GM18511 (cell line): Measurements from ENCODE around the gene VGF.
A peak's percentile ranks its signal among the peaks of the same experiment; 100 is the strongest.
"Not testable (repeated sequence)": the region's sequence is repeated elsewhere in the genome, so short reads cannot be mapped to it uniquely, and the experiment has no call there.

Experiments used
- ATAC-seq: cut with Tn5 transposase; IDR thresholded peaks from one replicate; pipeline ENCODE4 v1.9.1; 2021; ENCODE audit warnings: mild to moderate bottlenecking, moderate library complexity; ENCODE audit not compliant: unreplicated experiment

The VGF gene

DNA sequence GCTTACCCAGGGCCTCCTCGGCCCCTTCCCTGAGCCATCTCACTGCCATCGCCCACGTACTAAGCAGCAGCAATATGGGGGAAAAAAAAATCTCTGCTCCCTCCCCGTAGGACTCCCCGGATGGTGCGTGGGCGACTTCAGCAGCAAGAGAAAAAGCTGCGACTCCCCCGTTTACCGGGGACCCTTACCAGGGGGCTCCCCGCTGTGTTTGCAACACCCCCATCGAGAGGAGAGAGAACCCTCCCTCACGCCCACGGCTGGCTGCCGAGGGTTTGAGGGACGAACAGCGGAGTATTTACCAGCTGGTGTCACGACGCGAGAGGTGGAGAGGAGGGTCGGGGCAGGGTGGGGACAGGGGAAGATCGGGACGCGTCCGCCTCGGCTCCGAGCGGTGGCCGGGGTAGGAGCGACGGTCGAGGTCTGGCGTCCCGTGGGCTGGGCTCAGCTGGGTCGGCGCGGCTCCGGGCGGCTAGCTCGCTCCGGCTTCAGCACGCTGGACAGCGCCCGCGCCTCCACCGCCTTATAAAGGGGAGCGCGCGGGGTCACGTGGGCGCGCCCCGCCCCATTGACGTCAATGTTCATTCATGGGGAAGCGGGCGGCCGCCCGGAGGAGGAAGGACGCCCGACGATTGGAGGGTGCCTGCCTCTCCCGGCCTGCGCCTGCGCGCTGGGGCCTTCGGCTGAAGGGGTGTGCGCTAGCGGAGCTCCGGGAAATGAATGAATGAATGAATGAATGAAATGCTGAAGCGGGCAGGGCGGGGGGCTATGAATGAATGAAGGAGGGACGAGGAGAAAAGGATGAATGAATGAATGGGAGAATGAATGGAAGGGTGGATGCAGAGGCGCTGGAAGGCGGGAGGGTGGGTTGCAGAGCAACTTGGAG, at the start of gene VGF:
TSS of gene VGF (minus strand) at position 495 of the 883 bp plus-strand sequence. CDS start 726 bp downstream, outside the sequence.
- ATAC-seq: peak; percentile 62

DNA sequence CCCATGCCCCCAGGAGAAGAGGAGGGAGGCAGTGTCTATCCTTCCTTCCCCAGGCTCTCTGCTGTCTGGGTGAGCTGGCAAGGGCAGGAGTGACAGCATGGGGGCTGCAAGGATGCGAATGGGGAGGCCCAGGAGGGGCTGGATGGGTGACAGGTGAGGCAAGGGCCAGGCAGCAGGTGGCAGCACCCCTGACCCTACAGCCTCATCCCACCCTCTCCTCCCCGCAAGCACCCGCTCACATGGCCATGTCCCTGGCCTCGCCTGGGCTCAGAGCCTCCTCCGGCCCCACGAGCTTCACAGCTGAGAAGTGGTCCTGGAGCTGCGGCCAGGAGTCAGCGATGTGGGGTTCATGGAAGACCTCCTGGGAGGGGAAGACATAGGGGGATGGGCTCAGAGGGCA, 46.6 kb upstream of the VGF start:
- no peak for ATAC-seq

GRCh38 chr7:101211501-101211900, 46.1 kb upstream of the VGF start:
- no peak for ATAC-seq

- no peak for ATAC-seq
Measured at GRCh38 chr7:101210143-101210542, 44.8 kb upstream of the VGF start.

- ATAC-seq: no peak
Measured at GRCh38 chr7:101208794-101209193, 43.4 kb upstream of the VGF start.

DNA sequence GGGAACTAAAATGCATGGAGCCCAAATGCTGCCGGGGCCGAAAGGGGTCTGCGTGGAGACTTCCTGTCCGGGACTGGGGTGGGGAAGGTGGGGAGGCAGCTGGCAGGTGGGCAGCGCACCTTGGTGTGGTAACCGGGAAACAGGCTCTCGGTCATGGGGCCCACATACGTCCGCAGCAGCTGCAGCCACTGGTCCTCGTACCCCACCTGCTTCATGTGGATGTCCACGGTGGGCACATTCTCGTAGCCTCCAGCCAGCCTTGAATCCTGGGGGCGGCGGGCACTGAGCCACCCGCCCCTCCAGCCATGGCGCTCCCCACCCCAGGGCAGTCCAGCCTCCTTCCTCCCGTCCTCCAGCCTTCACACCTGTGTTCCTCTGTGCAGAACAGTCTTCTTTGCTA, 42.1 kb upstream of the VGF start:
- no peak for ATAC-seq

DNA sequence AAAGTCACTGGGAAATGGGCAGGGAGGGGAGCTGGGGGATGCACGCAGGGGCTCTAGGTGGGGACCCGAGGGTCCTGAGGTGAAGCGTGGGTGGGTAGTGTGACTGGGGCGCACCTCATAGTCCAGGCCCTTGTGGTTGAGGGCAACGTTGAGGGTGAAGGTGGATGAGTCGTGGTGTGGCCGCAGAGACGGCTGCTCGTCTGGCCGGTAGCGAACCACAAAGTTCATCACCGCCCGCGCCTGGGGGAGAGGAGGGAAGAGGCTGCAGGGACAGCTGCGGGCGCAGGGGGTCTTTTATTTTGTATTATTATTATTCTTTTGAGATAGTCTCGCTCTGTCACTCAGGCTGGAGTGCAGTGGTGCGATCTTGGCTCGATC, 41.3 kb upstream of the VGF start:
- ATAC-seq: no peak

- ATAC-seq: no peak
Measured at GRCh38 chr7:101205901-101206664, 40.7 kb upstream of the VGF start.

GRCh38 chr7:101203740-101204738, 38.7 kb upstream of the VGF start:
- ATAC-seq: not testable (repeated sequence)

DNA sequence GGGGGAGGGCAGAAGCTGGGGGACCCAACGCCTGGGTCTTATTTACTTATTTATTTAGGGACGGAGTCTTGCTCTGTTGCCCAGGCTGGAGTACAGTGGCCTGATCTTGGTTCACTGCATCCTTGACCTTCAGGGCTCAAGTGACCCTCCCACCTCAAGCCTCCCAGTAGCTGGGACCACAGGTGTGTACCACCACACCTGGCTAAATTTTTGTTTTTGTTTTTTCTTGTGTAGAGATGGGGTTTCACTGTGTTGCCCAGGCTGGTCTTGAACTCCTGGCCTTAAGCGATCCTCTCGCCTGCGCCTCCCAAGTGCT, 37.2 kb upstream of the VGF start:
- ATAC-seq: no peak

GRCh38 chr7:101201695-101202602, 36.6 kb upstream of the VGF start:
- no peak for ATAC-seq

DNA sequence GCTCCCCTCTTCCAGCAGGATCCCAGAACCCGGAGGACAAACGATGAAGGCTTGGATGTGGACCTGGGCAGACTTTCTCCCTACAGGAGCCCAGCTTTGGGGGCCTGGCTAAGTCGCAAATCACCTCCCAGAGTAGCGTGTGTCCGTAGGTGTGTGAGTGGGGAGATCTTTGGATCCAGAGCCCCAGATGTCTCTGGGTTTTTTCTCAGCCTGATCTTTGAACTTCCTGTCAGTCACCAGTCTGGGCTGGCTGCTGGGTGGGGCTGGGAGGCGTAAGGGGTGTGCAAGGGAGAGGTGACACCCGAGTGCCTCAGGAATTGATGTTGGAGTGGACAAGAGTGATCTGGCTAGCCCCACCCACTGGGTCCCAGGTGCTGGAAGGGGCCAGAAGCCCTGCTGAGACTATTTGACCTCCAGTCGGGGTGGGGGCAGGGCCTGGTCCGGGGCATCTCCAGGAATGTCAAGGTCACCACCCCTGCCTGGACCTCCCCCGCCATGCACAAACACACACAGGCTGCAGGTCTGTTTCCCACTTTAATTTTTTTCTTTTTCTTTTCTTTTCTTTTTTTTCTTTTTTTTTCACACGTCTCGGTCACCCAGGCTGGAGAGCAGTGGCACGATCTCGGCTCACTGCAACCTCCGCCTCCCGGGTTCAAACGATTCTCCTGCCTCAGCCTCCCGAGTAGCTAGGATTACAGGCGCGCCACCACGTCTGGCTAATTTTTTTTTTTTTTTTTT, 35.7 kb upstream of the VGF start, which contains the start of gene MOGAT3:
TSS of gene MOGAT3 (minus strand) at position 175 of the 738 bp plus-strand sequence. CDS start 182 bp downstream, outside the sequence.
- ATAC-seq: no peak

DNA sequence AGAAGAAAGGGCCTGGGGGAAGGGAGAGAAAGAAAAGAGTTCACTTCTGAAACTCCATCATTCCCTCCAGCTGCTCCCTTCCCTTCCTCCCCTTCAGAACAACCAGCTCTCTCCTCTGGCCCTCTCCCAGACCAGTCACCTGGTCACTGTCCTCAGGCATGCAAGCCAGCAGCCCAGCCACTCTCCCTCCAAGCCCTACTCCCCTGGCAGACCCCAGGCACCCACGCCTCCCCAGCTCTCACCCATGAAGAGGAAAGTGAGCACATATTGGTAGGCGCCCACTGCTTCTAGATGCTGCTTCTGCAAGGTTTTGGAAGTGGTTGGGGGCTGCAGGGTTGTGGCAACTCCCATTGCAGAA, 35.1 kb upstream of the VGF start:
- no peak for ATAC-seq

DNA sequence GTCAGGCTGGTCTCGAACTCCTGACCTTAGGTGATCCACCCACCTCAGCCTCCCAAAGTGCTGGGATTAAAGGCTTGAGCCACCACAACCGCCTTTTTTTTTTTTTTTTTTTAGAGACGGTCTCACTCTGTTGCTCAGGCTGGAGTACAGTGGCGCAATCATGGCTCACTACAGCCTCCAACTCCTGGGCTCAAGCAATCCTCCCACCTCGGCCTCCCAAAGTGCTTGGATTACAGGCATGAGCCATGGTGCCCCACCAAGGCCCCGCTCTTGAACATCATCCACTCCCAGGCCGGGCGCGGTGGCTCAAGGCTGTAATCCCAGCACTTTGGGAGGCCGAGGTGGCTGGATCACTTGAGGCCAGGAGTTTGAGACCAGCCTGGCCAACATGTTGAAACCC, 34.2 kb upstream of the VGF start:
- ATAC-seq: not testable (repeated sequence)

DNA sequence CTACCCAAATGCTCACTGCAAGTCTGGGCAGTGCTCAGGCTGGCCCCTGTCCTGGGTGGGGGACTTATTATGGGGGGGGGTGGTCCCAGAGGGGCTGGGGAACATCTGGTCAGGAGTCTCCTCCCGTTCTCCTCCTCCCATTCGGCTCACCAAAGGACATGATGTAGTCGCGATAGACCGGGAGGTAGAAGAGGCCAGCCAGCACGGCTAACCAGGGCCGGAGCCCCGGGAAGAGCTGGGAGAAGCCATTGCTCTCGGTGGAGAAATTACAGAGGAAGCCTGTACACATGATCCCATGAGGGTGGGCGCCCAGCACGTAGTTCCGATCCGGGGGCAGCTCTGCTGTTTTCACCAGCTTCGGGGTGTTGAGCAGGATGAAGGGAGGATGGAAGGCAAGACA, 33.1 kb upstream of the VGF start:
- no peak for ATAC-seq

- ATAC-seq: no peak
Measured at GRCh38 chr7:101197991-101198390, 32.6 kb upstream of the VGF start.

DNA sequence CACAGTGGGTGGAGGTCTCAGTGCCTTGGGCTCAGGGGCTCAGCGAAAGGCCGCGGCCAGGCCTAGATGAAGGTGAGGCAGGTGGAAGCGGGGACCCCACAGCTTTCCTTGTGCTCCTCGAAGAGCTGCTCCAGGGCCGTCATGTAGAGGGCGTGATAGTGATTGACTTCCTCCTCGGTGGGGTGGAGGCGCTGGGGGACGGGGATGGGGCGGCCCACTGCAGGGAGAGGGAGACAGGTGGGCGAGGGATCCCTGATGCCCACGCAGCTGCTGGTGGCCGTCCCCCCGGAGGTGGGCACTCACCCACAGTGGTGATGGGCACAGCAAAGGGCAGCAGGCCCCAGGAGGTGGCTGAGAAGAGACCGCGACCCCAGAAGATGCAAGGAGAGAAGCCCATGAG, 30.5 kb upstream of the VGF start:
- ATAC-seq: no peak

DNA sequence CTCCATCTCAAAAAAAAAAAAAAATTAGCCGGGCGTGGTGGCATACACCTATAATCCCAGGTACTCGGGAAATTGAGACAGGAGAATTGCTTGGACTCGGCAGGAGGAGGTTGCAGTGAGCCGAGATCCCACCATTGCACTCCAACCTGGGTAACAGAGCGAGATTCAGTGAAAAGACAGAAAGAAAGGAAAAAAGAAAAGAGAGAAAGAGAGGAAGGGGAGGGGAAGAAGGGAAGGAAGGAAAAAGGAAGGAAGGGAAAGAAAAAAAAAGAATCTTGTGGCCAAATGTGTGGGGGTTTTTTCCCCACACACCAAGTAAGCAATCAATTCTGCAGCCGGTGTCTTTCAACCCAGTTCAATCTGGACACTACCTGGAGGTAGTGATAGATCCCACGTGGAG, 23.7 kb upstream of the VGF start:
- ATAC-seq: no peak

DNA sequence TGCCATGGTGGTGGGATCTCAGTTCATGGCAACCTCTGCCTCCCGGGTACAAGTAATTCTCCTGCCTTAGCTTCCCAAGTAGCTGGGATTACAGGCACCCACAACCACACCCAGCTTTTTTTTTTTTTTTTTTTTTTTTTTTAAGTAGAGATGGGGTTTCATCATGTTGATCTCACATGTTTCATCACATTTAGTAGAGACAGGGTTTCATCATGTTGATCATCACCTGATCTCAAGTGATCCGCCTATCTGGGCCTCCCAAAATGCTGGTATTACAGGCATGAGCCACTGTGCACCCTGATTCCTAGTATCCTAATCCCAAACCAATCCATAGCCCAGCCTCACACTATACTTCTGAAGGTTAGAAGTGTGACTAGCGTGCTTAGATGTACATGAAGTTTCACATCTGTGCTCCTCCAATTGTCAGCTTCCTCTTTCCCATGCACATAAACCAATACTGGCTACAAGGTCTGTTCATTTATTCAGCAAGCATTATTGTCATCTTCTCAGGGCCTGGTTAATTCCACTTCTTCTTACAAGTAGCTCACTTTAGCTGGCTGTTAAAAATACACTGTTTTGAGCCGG, 21.6 kb upstream of the VGF start:
- ATAC-seq: no peak
